Activated CD8-positive, alpha-beta T cell treated with anti-CD3 and anti-CD28 coated beads, Interleukin-2, amount 10 ng/mL, durations not matched to agents 7 days and 5 days (primary cell): ENCODE measurements around the gene NBDY. TPM values are rescaled to one million over a fixed set of nuclear protein-coding genes. Genes with fewer than 3 reads are reported as not detected.
A peak's percentile ranks its signal among the peaks of the same experiment; 100 is the strongest.

Source experiments
- ATAC-seq: fragments of 150-1000 bp; cut with Tn5 transposase; one replicate; pipeline ENCODE4 v1.10.0; 2021; ENCODE audit warnings: moderate library complexity
- CTCF ChIA-PET: fragments of 350-600 bp; sonication (Branson Sonifier 250); formaldehyde crosslinking; loops from one replicate; lab custom pipeline; 2021; ENCODE audit warnings: antibody characterized with exemption; lab: Charles Lee
- POLR2A ChIA-PET: fragments of 350-600 bp; sonication (Branson Sonifier 250); formaldehyde crosslinking; loops from one replicate; lab custom pipeline; 2021; ENCODE audit warnings: antibody characterized with exemption; lab: Charles Lee
- DNase-seq: peaks from one replicate; pipeline ENCODE4 v3.0.0-alpha.2; 2020
- H3K27ac Mint-ChIP-seq: one replicate; pipeline ENCODE4 v1.8.0; 2021; ENCODE audit warnings: mild to moderate bottlenecking, mixed read lengths
- H3K27me3 Mint-ChIP-seq: one replicate; pipeline ENCODE4 v1.8.0; 2021; ENCODE audit warnings: low read depth, mixed read lengths
- H3K36me3 Mint-ChIP-seq: one replicate; pipeline ENCODE4 v1.8.0; 2021; ENCODE audit warnings: low read depth, mixed read lengths
- H3K4me1 Mint-ChIP-seq: one replicate; pipeline ENCODE4 v1.8.0; 2021; ENCODE audit warnings: low read depth, mixed read lengths
- H3K4me3 Mint-ChIP-seq: one replicate; pipeline ENCODE4 v1.8.0; 2021; ENCODE audit warnings: mild to moderate bottlenecking, mixed read lengths
- H3K9me3 Mint-ChIP-seq: one replicate; pipeline ENCODE4 v1.8.0; 2022; ENCODE audit warnings: mixed read lengths; ENCODE audit not compliant: insufficient read depth
- total RNA-seq, 2 experiments: library from RNA; stranded (reverse); gene quantifications; one replicate each; pipeline ENCODE4 v1.2.3, GENCODE V29; 2021

Gene NBDY
- total RNA-seq, 2 experiments from 2014 or later: 28.6 to 31.2 TPM

GRCh38 chrX:56782352-56782751 lies 53.3 kb downstream of the NBDY start:
- ChIA-PET CTCF (no interaction called here), POLR2A (no interaction called here)
- Mint-ChIP-seq H3K4me3 (no peak overlapping the region), H3K27ac (peak overlapping the region; percentile 50), H3K36me3 (peaks cover 9% of the 10 kb centered on the region), H3K27me3 (no peaks in the 10 kb centered on the region), H3K4me1 (peaks cover 12% of the 10 kb centered on the region), H3K9me3 (no peaks in the 10 kb centered on the region)
- DNase-seq (no peak), ATAC-seq (no peak)

- H3K4me3 Mint-ChIP-seq: no peak overlapping the region
- CTCF ChIA-PET: no interaction called here
- no peaks in the 10 kb centered on the region for H3K9me3 Mint-ChIP-seq
- peak overlapping the region; percentile 63 for H3K27ac Mint-ChIP-seq
- no peak for DNase-seq
- ATAC-seq: no peak
- no peaks in the 10 kb centered on the region for H3K27me3 Mint-ChIP-seq
- POLR2A ChIA-PET: no interaction called here
- peaks cover 9% of the 10 kb centered on the region for H3K36me3 Mint-ChIP-seq
- H3K4me1 Mint-ChIP-seq: peaks cover 12% of the 10 kb centered on the region
Observed at GRCh38 chrX:56782791-56783449, 53.9 kb downstream of the NBDY start.

GRCh38 chrX:56783450-56783831 lies 54.4 kb downstream of the NBDY start:
- ATAC-seq (no peak), DNase-seq (no peak)
- H3K27me3 Mint-ChIP-seq: no peaks in the 10 kb centered on the region
- H3K4me3 Mint-ChIP-seq: no peak overlapping the region
- H3K27ac Mint-ChIP-seq: no peak overlapping the region
- peaks cover 9% of the 10 kb centered on the region for H3K36me3 Mint-ChIP-seq
- peaks cover 12% of the 10 kb centered on the region for H3K4me1 Mint-ChIP-seq
- H3K9me3 Mint-ChIP-seq: no peaks in the 10 kb centered on the region
- POLR2A ChIA-PET: no interaction called here
- CTCF ChIA-PET: no interaction called here

- H3K27me3 Mint-ChIP-seq: no peaks in the 10 kb centered on the region
- no peak overlapping the region for H3K4me3 Mint-ChIP-seq
- DNase-seq (no peak), ATAC-seq (no peak)
- ChIA-PET POLR2A (no interaction called here), CTCF (no interaction called here)
- H3K4me1 Mint-ChIP-seq: peaks cover 12% of the 10 kb centered on the region
- H3K36me3 Mint-ChIP-seq: peaks cover 9% of the 10 kb centered on the region
- no peaks in the 10 kb centered on the region for H3K9me3 Mint-ChIP-seq
- no peak overlapping the region for H3K27ac Mint-ChIP-seq
Observed at GRCh38 chrX:56783996-56784620, 55.1 kb downstream of the NBDY start.

- no peak overlapping the region for H3K27ac Mint-ChIP-seq
- peaks cover 12% of the 10 kb centered on the region for H3K4me1 Mint-ChIP-seq
- POLR2A ChIA-PET: no interaction called here
- ATAC-seq (no peak), DNase-seq (no peak)
- no peaks in the 10 kb centered on the region for H3K9me3 Mint-ChIP-seq
- peaks cover 9% of the 10 kb centered on the region for H3K36me3 Mint-ChIP-seq
- CTCF ChIA-PET: no interaction called here
- no peaks in the 10 kb centered on the region for H3K27me3 Mint-ChIP-seq
- H3K4me3 Mint-ChIP-seq: no peak overlapping the region
Observed at GRCh38 chrX:56784666-56785065, 55.6 kb downstream of the NBDY start.

- Mint-ChIP-seq H3K27me3 (no peaks in the 10 kb centered on the region), H3K27ac (no peak overlapping the region), H3K36me3 (peaks cover 10% of the 10 kb centered on the region), H3K9me3 (no peaks in the 10 kb centered on the region), H3K4me1 (peaks cover 12% of the 10 kb centered on the region), H3K4me3 (no peak overlapping the region)
- CTCF ChIA-PET: no interaction called here
- DNase-seq (no peak), ATAC-seq (no peak)
- POLR2A ChIA-PET: interaction anchor here (0.7 kb wide), 1 partner anchor 660 kb away, joined by 5 read pairs; no protein-coding TSS in a partner anchor
Observed at GRCh38 chrX:56785442-56785841, 56.4 kb downstream of the NBDY start.

GRCh38 chrX:56786889-56787733 lies 58.1 kb downstream of the NBDY start:
- Mint-ChIP-seq H3K36me3 (peaks cover 9% of the 10 kb centered on the region), H3K27ac (no peak overlapping the region), H3K9me3 (no peaks in the 10 kb centered on the region), H3K4me1 (peaks cover 7% of the 10 kb centered on the region), H3K4me3 (no peak overlapping the region), H3K27me3 (no peaks in the 10 kb centered on the region)
- no peak for ATAC-seq
- POLR2A ChIA-PET: no interaction called here
- CTCF ChIA-PET: no interaction called here
- DNase-seq: no peak

- H3K27ac Mint-ChIP-seq: no peak overlapping the region
- CTCF ChIA-PET: interaction anchor here (0.7 kb wide), 1 partner anchor 320 kb away, joined by 3 read pairs; no protein-coding TSS in a partner anchor
Observed at GRCh38 chrX:56787734-56788152, 58.7 kb downstream of the NBDY start.

GRCh38 chrX:56788229-56788628 lies 59.2 kb downstream of the NBDY start:
- POLR2A ChIA-PET: no interaction called here
- no peaks in the 10 kb centered on the region for H3K27me3 Mint-ChIP-seq
- CTCF ChIA-PET: interaction anchor here (0.7 kb wide), 1 partner anchor 319 kb away, joined by 3 read pairs; no protein-coding TSS in a partner anchor
- no peaks in the 10 kb centered on the region for H3K9me3 Mint-ChIP-seq
- no peak for DNase-seq
- peak overlapping the region; percentile 34 for H3K27ac Mint-ChIP-seq
- peaks cover 9% of the 10 kb centered on the region for H3K4me1 Mint-ChIP-seq
- no peak for ATAC-seq
- H3K4me3 Mint-ChIP-seq: no peak overlapping the region
- peaks cover 6% of the 10 kb centered on the region for H3K36me3 Mint-ChIP-seq

More at GRCh38 chrX:56787734-56788152, 58.7 kb downstream of the NBDY start:
- Mint-ChIP-seq H3K9me3 (no peaks in the 10 kb centered on the region), H3K4me3 (no peak overlapping the region), H3K27me3 (no peaks in the 10 kb centered on the region), H3K4me1 (peaks cover 9% of the 10 kb centered on the region), H3K36me3 (peaks cover 7% of the 10 kb centered on the region)
- ATAC-seq (no peak), DNase-seq (no peak)
- POLR2A ChIA-PET: no interaction called here

- ChIA-PET POLR2A (no interaction called here), CTCF (interaction anchor here (0.7 kb wide), 1 partner anchor 319 kb away, joined by 3 read pairs; no protein-coding TSS in a partner anchor)
- no peak overlapping the region for H3K27ac Mint-ChIP-seq
- DNase-seq (no peak), ATAC-seq (no peak)
- peaks cover 9% of the 10 kb centered on the region for H3K4me1 Mint-ChIP-seq
- H3K36me3 Mint-ChIP-seq: peaks cover 6% of the 10 kb centered on the region
- no peak overlapping the region for H3K4me3 Mint-ChIP-seq
- H3K27me3 Mint-ChIP-seq: no peaks in the 10 kb centered on the region
- H3K9me3 Mint-ChIP-seq: no peaks in the 10 kb centered on the region
Observed at GRCh38 chrX:56788717-56789122, 59.7 kb downstream of the NBDY start.

GRCh38 chrX:56789518-56790070 lies 60.6 kb downstream of the NBDY start:
- H3K4me1 Mint-ChIP-seq: peaks cover 9% of the 10 kb centered on the region
- H3K27me3 Mint-ChIP-seq: no peaks in the 10 kb centered on the region
- ChIA-PET CTCF (no interaction called here), POLR2A (no interaction called here)
- H3K9me3 Mint-ChIP-seq: no peaks in the 10 kb centered on the region
- ATAC-seq: no peak
- peaks cover 6% of the 10 kb centered on the region for H3K36me3 Mint-ChIP-seq
- DNase-seq: no peak
- H3K4me3 Mint-ChIP-seq: no peak overlapping the region
- no peak overlapping the region for H3K27ac Mint-ChIP-seq
